ENCODE data around the gene NFX1.

NFX1 gene
- total RNA-seq = 71.2 to 98.3 (median 91.3) reads per million in 3 experiments

DNA sequence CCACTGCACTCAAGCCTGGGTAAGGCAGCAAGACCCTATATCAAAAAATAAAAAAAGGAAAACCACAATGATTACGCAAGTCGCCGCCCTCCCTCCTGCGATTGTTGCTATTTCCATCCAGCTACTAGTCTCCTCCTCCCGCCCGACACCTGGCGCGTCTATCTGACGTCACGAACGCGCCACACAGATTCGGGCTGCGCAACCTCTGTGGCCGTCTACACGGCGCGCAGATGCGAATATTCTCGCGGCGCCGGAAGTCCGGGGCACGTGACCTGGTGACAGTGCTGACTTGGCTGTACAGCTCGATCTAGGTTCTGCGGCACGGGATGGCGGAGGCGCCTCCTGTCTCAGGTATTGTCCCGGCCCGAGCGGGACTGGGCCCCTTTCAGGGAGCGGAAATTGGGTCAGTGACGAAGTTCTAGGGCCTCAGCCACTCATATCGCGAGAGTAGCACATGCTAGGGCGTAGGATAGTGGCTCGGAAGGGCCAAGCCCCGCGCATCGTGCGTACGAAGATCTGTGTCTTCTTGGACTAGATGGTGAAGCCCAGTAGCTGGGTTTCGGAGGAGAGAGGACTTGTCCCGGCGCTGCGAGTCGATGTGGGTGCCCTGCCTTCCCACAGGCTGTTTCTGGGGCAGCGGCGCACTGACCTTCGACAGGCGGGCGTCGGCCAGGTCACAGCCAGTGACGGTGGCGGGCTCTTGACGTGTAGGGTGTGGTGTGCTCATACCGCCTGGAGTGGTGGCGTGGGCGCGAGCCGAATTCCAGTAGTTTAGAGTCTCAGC is at the start of gene NFX1:
Gene NFX1 (plus strand): TSS at position 270 of the 784 bp plus-strand sequence. CDS start 57 bp downstream, at position 327.
- peak; percentile 100 for DNase-seq

DNA sequence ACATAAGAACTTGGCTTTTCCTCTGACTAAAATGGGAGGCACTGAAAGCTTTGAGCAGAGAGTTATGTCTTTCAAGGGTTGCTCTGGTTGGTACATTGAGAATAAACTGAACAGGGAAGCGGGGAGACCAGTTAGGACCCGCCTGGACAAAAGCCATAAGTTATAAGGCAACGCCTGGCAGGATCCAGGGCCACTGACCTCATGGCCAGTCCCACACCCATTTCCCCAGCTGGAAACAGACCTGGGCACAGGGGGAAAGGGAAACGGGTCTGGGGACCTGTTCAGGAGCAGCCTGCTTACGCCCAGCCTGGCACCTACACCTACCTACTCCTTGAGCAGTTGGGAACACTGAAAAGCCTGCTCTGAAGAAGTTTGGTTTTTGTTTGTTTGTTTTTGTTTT is 49.0 kb upstream of the NFX1 start:
- DNase-seq = no peak

DNA sequence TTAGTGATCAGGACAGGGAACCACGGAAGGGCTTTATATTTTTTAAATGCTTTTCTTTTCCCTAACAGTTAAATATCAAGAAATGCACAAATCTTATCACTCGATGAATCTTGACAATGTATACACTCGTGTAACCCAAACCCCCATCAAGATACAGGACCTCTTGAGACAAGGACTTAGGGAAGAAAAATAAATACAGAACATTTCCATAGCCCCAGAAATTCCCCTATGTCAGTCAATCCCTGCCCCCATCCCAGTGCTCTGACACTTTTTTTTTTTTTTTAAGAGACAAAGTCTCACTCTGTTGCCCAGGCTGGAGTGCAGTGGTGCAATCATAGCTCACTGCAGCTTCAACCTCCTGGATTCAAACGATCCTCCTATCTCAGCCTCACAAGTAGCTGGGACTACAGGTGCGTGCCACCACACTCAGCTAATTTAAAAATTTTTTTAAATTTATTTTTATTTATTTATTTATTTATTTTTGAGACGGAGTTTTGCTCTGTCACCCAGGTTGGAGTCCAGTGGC is 47.6 kb upstream of the NFX1 start:
- DNase-seq = no peak

DNA sequence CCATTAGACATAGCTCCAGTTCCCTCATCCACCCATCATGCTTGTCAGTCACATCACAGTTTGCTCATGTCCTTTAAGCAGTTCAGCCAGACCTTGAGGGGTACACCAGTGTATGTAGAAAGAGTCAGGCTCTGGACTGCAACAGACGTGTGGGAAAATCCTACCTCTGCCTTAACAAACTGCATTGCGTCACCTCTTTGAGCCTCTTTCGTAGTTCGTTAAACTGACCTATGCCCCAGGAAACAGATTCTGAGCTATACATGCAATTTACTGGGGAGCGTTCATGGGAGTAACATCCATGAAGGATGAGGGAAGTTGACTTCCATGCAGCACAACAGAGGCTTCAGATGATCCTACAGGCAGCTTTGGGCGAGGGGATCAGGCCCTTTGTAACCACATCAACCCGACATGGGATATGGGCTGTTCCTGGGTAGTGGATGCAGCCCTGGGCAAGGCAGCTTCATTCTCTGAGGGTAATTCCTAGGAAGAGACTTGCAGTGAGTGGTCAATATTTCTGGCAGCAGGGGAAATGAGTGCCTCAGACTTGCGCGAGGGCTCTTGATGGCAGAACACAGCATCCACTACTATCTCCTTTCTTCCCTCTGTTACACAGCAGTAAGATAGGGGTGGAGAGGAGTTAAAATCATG is 46.1 kb upstream of the NFX1 start:
- DNase-seq = no peak

DNA sequence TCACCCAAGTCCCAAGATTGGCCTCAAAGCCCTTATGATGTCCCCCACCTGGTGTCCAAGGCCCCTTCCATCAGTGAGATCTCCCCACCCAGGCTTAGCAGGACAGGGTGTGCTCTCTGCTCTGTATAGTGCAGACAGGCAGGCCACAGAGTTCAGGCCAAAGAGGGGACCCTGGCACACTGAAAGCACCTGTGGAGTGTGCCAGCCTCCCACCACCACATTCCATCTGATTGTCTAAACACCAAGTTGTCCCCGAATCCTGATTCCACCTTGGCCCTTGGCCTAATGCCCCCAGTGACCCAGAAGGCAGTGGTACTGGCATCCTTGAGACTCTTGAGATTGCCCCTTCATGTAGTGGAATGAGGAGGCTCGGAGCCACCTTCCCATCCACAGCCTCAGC is 45.0 kb upstream of the NFX1 start:
- no peak for DNase-seq

DNA sequence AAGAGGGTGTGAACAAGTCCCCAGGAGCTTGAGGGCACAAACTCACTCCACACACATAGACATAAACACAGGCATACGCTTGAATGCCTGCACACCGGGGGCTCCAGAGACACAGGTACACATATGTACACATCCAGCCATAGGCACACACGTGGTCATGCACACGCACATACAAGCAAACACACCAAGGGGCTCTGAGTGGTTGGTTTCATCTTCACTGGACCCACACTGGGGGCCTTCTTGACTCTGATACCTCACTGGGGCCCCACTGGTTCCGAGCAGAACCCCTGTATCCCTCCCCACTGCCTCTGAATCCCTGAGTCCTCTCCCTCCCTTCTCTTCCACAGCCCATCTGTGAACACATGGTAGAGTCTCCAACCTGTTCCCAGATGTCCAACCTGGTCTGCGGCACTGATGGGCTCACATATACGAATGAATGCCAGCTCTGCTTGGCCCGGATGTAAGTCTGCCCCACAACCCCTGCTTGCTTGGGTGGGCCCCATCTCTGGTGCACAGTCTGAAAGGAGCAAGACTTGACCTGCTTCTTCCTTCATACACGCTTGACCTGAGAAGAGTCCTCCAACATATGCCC is 44.0 kb upstream of the NFX1 start:
- no peak for DNase-seq

DNA sequence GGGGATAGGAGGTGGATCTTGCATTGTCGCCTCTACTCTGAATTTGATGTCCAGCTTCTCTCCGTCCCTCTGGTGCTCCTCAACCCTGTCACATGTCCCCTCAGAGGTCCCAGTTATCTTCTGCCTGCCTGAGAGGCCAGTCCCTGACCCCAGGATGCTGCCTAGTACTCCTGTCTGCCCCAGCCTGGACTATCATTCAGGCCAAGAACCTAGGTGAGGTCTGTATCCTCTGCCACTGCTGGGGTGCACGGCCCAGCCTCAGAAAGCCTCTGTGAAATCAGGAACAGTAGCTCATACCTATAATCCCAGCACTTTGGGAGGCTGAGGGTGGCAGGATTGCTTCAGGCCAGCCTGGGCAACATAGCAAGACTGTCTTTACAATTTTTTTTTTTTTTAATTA is 41.7 kb upstream of the NFX1 start:
- no peak for DNase-seq

DNA sequence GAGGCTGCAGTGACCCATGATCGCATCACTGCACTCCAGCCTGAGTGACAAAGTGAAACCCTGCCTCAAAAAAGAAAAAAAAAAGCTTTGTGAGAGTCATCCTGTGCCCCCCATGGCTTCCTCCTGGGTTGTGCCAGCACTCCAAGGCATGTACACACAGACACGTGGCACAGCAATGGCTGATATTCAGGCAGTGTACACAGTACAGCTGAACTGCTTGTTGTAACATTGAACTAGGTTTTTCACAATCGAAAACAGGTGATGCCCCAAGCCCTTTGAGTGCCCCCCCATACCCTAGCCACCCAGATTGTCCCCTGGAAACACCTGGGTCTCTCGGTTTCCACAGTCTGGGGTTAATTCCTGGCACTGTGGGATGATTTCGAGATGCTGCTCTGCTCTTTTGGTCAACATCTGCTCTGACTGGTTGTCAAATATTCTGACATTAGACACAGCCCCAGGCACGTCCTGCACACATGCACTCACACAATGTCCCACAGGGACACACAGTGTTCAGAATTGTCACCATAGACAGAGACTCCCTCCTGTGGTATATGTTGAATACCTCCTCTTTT is 41.1 kb upstream of the NFX1 start:
- DNase-seq = no peak

DNA sequence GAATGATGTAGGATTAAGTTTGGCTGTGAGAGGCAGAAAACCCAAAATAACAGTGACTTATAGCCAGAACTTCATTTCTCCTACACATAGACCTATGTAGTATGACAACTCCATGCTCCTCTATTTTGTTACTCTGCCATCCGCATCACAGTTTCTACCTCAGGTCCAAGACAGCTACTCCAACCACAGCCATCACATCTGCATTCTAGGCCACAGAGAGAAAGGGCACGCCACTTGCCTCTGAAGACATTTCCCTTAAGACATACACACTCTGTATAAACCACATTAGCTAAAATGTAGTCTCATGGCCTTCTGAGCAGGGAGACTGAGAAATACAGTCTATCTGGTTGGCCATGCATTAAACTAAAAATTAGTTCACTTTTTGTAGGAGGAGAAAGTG is 40.3 kb upstream of the NFX1 start:
- DNase-seq = no peak

DNA sequence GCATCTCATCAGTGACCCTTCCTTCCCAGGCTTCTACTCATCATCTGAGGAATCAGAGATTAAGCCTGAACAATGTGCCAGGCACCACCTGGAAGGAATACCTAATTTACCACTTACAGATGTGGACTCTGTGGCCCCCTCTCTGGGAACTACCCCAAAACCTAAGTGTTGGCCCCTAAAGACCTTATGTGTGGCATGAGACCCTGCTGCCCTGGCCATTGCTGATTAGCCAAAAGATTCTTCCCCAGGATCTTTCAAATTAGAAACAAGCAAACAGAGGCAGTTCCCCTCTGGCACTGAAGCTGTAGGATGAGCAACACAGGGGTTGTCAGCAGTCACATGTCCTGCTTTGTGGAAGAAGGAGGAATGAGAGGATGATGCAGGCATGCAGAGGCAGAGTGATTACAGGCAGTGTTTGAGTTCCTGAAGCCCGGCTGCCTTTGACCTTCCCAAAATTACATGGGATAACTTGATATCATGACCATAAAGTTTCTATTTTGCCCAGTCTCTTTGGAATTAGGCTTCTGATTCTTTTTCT is 39.8 kb upstream of the NFX1 start:
- DNase-seq = no peak

DNA sequence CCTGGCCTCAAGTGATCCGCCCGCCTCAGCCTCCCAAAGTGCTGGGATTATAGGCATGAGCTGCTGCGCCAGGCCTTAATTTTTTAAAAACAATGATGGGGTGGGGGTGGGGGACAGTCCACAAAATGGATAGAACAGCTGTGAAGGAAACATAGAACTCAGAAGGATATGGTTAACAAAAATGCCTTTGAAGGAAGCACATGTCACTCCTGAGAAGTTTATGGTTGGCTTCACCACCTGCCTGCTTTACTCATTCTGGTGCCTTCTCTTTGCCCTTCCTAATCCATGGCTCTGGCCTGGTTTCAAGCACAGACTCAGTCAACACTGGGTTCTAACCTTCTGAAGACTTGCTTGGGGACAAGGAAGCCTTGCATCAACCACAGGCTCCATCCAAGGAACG is 36.1 kb upstream of the NFX1 start:
- DNase-seq = no peak

DNA sequence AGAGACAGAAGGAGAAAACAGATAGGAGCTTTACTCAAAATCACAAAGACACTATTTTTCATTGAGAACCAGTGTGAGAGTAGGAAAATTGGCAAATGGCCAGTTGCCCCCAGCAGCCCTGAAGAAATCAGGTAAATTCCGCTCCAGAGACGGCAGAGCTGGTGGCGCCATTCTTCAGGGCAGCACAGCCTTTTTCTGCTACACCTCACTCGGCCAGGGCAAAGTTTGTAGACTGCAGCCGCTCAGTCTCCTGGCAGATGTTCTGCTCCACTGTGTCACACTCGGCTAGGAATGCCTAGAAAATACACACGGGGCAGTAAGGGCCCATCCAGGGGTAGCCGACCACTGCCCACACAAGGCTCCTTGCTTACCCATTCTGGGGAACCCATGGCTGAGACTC is 35.3 kb upstream of the NFX1 start:
- DNase-seq = no peak

DNA sequence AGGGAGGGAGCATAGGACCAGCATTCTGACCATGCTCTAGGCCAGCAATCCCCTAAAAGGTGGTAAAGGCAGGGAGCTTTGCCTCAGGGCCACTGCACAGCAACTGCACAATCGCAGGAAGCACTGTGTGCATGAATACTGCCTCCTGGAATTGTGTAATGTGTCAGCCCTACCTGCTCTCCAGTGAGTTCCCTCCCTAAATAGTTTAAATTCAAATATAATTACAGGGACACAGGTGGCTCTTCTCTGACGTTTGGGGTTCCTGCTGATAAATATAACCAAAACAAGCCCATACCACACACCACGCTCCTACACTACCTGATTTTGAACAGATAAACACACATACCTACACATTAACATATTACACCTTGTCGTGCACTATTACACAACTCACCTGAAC is 34.8 kb upstream of the NFX1 start:
- DNase-seq = no peak

DNA sequence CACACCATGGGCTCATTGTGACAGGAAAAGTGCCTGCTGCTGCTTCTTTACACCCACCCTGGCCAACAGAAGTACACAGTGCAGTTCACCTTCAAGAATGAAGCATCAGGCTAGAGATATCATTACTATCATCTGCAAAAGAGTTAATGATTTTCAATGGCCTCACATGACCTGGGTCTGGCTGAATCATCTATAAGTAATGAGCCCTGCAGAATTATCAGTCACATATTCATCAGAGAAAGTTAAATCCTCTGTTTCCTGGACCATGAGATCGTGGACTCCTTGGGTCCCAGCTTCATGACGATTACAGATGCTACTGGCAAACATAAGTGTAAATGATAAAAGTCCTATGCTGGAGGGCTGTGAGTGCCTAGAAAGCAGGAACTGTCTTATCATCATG is 34.1 kb upstream of the NFX1 start:
- no peak for DNase-seq

DNA sequence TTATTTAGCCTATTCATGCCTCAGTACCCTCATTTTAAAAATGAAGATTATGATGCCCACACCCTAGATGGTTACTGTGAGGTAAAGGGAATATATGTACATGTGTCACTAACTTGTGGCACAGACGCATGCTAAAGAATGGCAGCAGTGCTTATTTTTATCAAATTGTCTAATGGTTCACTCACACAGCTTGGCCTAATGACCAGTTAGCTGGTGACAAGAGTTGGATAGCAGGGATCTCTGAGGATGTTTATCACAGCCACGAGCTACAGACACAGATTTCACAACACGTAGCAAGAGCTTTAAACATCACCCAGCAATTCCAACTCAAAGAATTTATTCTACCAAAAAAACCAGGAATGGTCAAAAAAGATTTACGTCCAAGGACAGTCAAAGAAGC is 33.0 kb upstream of the NFX1 start:
- DNase-seq = no peak

DNA sequence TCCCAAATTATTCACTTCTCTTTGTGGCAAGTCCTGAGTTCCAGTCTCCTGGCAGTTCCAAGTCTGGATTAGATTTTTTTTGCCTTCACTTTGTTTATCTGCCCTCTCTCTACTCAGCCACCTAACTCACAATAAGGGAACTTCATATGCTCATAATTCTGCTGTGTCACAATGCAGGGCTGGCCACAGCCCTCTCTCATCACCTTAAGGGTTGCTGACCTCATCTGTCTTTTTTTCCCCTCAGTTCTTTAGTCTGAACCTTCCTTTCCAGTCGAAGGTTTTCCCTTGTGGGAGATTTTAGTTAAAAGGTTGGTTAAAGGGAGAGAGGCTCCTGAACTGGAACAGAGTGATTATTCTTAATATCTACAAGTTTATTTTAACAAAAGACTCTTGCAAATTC is 29.9 kb upstream of the NFX1 start:
- DNase-seq = no peak

DNA sequence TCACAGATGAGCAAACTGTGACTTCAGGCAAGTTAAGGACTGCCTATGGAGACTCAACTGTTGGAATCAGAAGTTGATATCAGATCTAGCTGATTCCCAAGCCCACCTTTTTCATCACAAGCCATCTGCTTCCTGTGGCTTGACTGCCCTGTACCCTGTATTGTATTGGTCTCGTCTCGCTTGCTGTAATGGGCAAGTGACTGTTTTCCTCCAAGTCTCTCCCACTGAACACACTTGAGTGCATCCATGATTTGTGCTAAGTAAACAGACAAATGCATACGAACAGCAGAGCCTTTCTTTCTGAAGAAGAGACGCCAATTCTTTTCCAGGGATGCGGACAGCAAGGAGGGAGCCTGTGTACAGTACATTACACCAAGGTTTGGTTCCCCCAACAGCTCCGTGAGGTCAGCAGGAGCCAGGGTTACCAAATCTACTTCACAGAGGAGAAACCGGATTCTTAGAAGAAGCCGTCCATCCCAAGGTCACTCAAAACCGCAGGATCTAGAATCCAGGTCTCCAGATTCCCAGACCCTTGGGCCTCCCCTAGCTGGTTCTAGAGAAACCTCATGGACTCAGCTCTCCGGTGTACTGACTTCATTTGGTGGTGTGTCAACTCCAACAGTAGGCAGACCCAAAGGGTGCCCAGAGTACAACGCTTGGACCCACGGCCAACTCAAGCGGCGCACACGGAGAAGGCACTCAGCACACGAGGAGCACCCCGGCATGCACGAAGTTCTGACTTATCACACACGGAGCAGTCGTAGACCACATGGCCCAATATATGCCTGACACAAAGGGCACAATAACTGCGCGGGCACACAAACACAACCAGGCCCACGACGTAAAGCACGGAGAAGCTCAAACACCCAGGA is 26.9 kb upstream of the NFX1 start:
- peak; percentile 6 for DNase-seq

DNA sequence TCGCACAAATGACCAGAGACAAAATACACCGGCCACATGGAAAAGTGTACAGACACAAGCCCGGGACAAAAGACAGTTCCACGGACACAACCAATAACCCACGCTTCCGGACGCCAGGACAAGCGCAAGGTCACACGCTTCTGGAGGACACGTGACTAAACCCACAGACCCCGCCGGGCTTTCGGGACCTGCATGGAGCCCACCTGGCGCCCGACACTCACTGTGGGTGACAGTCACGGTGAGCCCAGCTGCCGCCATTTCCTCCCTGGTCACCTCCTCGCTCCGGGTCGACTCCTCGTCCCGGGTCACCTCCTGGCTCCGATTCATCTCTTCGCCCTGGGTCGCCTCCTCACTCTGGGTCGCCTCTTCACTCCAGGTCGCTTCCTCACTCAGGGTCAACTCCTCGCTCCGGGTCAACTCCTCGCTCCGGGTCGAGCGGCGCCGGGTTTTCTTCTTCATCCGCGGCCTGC is 26.3 kb upstream of the NFX1 start:
- peak; percentile 24 for DNase-seq

DNA sequence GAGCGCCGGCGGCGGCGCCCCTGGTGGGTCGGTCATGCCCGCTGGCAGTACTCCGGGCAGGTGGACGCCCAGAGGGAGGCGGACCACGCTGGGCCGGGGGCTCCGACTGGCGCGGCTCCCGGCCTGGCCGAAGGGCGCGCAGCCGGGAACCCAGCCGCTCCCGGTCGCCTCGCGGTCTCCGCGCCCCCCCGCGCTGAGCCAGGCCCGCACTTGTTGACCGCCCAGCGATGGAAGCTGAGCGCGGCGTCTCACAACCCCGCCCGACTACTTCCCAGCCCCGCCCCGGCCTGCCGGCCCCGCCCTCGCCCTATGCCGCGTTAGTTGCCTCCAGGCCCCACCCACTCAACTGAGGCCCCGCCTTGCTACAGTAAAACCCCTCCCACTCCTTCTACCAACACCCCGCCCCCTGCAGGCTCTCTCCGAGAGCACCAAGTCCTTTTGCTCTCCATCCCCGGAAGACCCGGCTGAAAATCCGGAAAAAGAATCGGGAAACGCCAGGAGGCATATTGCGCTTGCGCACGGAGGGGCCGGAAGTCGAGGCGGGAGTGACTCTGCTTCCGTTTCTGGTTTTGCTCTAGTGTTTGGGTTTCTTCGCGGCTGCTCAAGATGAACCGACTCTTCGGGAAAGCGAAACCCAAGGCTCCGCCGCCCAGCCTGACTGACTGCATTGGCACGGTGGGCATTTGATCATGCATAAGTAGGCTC is 25.7 kb upstream of the NFX1 start, which contains the start of the genes BAG1 and CHMP5:
Gene BAG1 (minus strand): TSS at position 236 of the 705 bp plus-strand sequence.
Gene CHMP5 (plus strand): TSS at position 577 of the 705 bp plus-strand sequence. CDS start 30 bp downstream, at position 607.
- DNase-seq = peak; percentile 100

DNA sequence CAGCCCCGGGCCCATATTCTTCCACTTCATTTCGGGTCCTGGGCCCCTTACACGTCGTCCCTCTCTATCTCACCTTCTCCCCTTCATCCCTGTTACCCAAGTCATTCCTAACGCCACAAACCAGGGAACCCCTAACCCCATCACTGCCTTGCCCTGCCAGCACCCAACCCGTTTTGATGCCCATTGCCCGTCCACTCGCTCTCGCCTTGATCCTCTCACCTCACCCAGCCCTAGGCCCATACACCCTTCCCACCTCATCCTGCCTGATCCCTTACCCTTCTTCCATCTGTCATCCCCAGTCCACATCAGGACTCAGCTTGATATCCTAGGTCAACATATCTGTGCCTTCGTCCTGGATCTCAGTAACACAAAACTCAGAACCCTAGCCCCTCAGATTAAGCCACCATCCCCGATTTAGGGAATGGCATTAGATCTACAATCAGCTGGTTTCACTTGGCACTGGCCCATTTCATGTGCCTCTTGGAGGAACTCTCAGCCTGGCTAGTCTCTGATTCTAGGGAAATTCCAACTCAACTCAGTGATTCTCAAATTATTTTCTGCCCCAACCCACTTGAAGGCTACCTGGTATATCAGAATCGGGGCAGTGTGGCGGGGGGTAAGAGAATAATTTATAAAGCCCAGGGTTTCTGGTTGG is 25.0 kb upstream of the NFX1 start:
- no peak for DNase-seq

Data from central memory CD4-positive, alpha-beta T cell (primary cell).